Measurements from ENCODE around the gene AIFM3. TPM values are rescaled to one million over a fixed set of nuclear protein-coding genes. Genes with fewer than 3 reads are reported as not detected.

Gene AIFM3
- polyA plus RNA-seq, 2 of the 4 experiments (the other 2 are of a cell fraction): 1.4 to 3.6 TPM

DNA sequence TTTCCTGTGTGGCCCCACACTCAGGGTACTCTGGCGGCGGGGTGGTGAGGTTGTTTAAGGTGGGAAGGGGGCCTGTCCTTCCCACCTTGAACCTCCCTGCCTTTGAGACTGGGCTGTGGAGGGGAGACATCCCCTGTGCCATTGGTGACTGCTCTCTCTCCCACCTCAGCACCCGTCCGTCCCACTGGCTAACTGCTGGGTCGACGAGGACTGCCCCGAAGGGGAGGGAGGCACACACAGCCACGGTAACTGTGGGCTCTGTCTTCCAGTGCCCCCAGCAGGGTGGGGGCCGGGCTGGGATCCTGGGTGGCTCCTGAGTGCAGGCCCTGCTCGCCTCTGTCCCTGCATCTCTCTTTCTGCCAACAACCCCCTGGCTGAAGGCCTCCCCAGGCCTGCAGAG lies 55.5 kb downstream of the AIFM3 start:
- 84% methylated on average over 8 of the region's 10 CpGs for WGBS (ENCODE audit: missing lambda C conversion rate)
- ATAC-seq (0 out of 6 replicates have a peak, but pooled peaks of 1 of the 2 experiments have one; percentile 7), DNase-seq (ENCODE audit: low read depth in 1 of 2, low spot score in 1 of 2) (no peak), FAIRE-seq (no peak)
- Histone ChIP-seq H3K4me1 (no peaks in the 10 kb centered on the region), H3K4me2 (no peak overlapping the region), H3K4me3 (no peak overlapping the region), H3K27ac (no peak overlapping the region), H3K9me3 (no peaks in the 10 kb centered on the region)
- ChIA-PET CTCF (interaction anchor here (0.9 to 1.1 kb wide), 2 partner anchors 8 to 20 kb away, joined by 3 to 6 read pairs; no protein-coding TSS in a partner anchor), POLR2A (no interaction called here)
- TF ChIP-seq FOSB (CRISPR knock-in tag; IDR thresholded peaks at IDR 0.05) (no peak), ESRRA (IDR thresholded peaks at IDR 0.05; ENCODE audit: borderline replicate concordance, low read length) (no peak), NR3C1 (IDR thresholded peaks at IDR 0.05) (no peak), BHLHE40 (IDR thresholded peaks at IDR 0.05; ENCODE audit: low read depth, low read length) (no peak), CEBPB (IDR thresholded peaks at IDR 0.05) (no peak), HOXB13 (CRISPR knock-in tag; IDR thresholded peaks at IDR 0.05; ENCODE audit: low read depth) (no peak), CHD2 (IDR thresholded peaks at IDR 0.05; ENCODE audit: low read length, partially characterized antibody) (no peak), HDAC2 (IDR thresholded peaks at IDR 0.05) (no peak), ZSCAN20 (CRISPR knock-in tag; IDR thresholded peaks at IDR 0.05) (no peak), KDM1A (IDR thresholded peaks at IDR 0.05; ENCODE audit: low read depth) (no peak), NPAS2 (CRISPR knock-in tag; IDR thresholded peaks at IDR 0.05; ENCODE audit: borderline replicate concordance) (no peak), GATA3 (IDR thresholded peaks at IDR 0.05; ENCODE audit: borderline replicate concordance) (no peak)
- TF ChIP-seq, protein P1, sequence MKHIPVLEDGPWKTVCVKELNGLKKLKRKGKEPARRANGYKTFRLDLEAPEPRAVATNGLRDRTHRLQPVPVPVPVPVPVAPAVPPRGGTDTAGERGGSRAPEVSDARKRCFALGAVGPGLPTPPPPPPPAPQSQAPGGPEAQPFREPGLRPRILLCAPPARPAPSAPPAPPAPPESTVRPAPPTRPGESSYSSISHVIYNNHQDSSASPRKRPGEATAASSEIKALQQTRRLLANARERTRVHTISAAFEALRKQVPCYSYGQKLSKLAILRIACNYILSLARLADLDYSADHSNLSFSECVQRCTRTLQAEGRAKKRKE (CRISPR knock-in tag; IDR thresholded peaks at IDR 0.05; ENCODE audit: low read depth): no peak
- TF ChIP-seq, protein P2, sequence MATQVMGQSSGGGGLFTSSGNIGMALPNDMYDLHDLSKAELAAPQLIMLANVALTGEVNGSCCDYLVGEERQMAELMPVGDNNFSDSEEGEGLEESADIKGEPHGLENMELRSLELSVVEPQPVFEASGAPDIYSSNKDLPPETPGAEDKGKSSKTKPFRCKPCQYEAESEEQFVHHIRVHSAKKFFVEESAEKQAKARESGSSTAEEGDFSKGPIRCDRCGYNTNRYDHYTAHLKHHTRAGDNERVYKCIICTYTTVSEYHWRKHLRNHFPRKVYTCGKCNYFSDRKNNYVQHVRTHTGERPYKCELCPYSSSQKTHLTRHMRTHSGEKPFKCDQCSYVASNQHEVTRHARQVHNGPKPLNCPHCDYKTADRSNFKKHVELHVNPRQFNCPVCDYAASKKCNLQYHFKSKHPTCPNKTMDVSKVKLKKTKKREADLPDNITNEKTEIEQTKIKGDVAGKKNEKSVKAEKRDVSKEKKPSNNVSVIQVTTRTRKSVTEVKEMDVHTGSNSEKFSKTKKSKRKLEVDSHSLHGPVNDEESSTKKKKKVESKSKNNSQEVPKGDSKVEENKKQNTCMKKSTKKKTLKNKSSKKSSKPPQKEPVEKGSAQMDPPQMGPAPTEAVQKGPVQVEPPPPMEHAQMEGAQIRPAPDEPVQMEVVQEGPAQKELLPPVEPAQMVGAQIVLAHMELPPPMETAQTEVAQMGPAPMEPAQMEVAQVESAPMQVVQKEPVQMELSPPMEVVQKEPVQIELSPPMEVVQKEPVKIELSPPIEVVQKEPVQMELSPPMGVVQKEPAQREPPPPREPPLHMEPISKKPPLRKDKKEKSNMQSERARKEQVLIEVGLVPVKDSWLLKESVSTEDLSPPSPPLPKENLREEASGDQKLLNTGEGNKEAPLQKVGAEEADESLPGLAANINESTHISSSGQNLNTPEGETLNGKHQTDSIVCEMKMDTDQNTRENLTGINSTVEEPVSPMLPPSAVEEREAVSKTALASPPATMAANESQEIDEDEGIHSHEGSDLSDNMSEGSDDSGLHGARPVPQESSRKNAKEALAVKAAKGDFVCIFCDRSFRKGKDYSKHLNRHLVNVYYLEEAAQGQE (IDR thresholded peaks at IDR 0.05): no peak

DNA sequence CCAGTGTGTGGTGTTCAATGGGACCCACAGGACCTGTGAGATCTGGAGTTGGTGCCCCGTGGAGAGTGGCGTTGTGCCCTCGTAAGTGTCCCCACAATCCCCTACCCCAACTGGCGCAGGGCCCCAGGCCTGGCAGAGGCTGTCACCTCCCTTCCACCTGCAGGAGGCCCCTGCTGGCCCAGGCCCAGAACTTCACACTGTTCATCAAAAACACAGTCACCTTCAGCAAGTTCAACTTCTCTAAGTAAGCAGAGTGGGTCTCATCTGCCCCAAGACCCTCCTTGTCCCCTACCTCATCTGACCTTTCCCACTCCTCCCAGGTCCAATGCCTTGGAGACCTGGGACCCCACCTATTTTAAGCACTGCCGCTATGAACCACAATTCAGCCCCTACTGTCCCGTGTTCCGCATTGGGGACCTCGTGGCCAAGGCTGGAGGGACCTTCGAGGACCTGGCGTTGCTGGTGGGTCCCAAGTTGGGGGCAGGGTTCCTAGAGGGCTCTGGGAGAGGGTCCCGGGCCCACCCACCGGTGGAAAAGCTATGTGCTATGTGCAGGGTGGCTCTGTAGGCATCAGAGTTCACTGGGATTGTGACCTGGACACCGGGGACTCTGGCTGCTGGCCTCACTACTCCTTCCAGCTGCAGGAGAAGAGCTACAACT lies 56.0 kb downstream of the AIFM3 start:
- Histone ChIP-seq H3K27ac (no peak overlapping the region), H3K4me2 (no peak overlapping the region), H3K9me3 (no peaks in the 10 kb centered on the region), H3K4me1 (no peaks in the 10 kb centered on the region), H3K4me3 (no peak overlapping the region)
- TF ChIP-seq SMC3 (IDR thresholded peaks at IDR 0.05) (no peak), POLR2AphosphoS2 (conservative IDR thresholded peaks at IDR 0.05; ENCODE audit: low read length) (no peak), HEYL (CRISPR knock-in tag; IDR thresholded peaks at IDR 0.05) (no peak), BHLHE40 (IDR thresholded peaks at IDR 0.05; ENCODE audit: low read depth, low read length) (no peak), NPAS2 (CRISPR knock-in tag; IDR thresholded peaks at IDR 0.05; ENCODE audit: borderline replicate concordance) (no peak)
- TF ChIP-seq, protein P3, sequence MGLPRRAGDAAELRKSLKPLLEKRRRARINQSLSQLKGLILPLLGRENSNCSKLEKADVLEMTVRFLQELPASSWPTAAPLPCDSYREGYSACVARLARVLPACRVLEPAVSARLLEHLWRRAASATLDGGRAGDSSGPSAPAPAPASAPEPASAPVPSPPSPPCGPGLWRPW (IDR thresholded peaks at IDR 0.05): no peak
- POLR2A ChIA-PET: no interaction called here
- WGBS (ENCODE audit: missing lambda C conversion rate): 50% methylated on average over 13 of the region's 13 CpGs
- DNase-seq (ENCODE audit: low read depth in 1 of 2, low spot score in 1 of 2): no peak
- ATAC-seq: peak; percentile 61 to 65; a peak in 3 of 6 replicates
- CTCF ChIA-PET: interaction anchor here (1.2 to 1.5 kb wide), 3 partner anchors 10 to 137 kb away, joined by 3 to 5 read pairs (median 3); no protein-coding TSS in a partner anchor
- no peak for FAIRE-seq

DNA sequence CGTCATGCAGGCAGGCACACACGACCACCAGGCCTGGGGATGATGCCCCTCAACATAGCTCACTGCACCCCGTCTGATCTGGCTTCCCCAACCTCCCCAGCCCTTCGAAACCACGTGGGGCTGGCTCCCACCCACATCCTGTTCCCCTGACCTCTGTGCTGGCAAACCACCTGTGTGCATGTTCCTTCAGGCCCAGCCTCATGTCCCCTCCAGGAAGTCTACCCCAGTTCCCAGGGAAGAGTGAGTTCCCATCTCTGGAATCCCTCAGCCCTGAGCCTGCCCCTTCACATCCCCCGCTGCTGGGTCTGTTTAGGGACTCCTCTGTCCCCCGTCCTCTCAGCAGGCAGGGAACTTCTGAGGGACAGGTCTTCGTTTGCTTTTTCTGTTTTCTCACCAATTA lies 58.2 kb downstream of the AIFM3 start:
- POLR2A ChIA-PET: no interaction called here
- TF ChIP-seq MAFK (IDR thresholded peaks at IDR 0.05; ENCODE audit: partially characterized antibody): no peak
- no peak for TF ChIP-seq NR3C1 (IDR thresholded peaks at IDR 0.05)
- TF ChIP-seq ZSCAN20 (CRISPR knock-in tag; IDR thresholded peaks at IDR 0.05): no peak
- no peak for TF ChIP-seq FOXS1 (CRISPR knock-in tag; IDR thresholded peaks at IDR 0.05)
- TF ChIP-seq, protein P4, sequence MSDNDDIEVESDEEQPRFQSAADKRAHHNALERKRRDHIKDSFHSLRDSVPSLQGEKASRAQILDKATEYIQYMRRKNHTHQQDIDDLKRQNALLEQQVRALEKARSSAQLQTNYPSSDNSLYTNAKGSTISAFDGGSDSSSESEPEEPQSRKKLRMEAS (IDR thresholded peaks at IDR 0.05): no peak
- TF ChIP-seq GATA3 (IDR thresholded peaks at IDR 0.05; ENCODE audit: borderline replicate concordance): no peak
- TF ChIP-seq KDM5A (IDR thresholded peaks at IDR 0.05): no peak
- TF ChIP-seq CHD2 (IDR thresholded peaks at IDR 0.05; ENCODE audit: low read length, partially characterized antibody): no peak
- no peak for TF ChIP-seq EP300 (IDR thresholded peaks at IDR 0.05)
- no peak for TF ChIP-seq ZC3H11A (IDR thresholded peaks at IDR 0.05)
- TF ChIP-seq KDM1A (IDR thresholded peaks at IDR 0.05; ENCODE audit: low read depth): no peak
- TF ChIP-seq SMC3 (IDR thresholded peaks at IDR 0.05): no peak
- TF ChIP-seq MAZ (IDR thresholded peaks at IDR 0.05; ENCODE audit: borderline replicate concordance, low read depth, low read length): no peak
- TF ChIP-seq, protein P5, sequence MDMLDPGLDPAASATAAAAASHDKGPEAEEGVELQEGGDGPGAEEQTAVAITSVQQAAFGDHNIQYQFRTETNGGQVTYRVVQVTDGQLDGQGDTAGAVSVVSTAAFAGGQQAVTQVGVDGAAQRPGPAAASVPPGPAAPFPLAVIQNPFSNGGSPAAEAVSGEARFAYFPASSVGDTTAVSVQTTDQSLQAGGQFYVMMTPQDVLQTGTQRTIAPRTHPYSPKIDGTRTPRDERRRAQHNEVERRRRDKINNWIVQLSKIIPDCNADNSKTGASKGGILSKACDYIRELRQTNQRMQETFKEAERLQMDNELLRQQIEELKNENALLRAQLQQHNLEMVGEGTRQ (IDR thresholded peaks at IDR 0.05): no peak
- TF ChIP-seq MYC (IDR thresholded peaks at IDR 0.05; ENCODE audit: borderline replicate concordance, low read length): no peak
- no peak for TF ChIP-seq FOSL2 (IDR thresholded peaks at IDR 0.05)
- TF ChIP-seq FOSL2 (CRISPR knock-in tag; IDR thresholded peaks at IDR 0.05): no peak

More for the DNA sequence above, 58.2 kb downstream of the AIFM3 start:
- Histone ChIP-seq H3K9me3 (no peaks in the 10 kb centered on the region), H3K4me3 (no peak overlapping the region), H3K4me2 (no peak overlapping the region), H3K4me1 (no peaks in the 10 kb centered on the region), H3K27ac (no peak overlapping the region)
- CTCF ChIA-PET: no interaction called here
- FAIRE-seq (no peak), ATAC-seq (no peak), DNase-seq (ENCODE audit: low read depth in 1 of 2, low spot score in 1 of 2) (no peak)
- WGBS (ENCODE audit: missing lambda C conversion rate): 54% methylated on average over 8 of the region's 8 CpGs

All from A549 (cell line).